Measurements from ENCODE around the gene CLIP1.

Gene CLIP1

GRCh38 chr12:122297494-122297893 is 125.0 kb downstream of the CLIP1 start:
- no peak for TF ChIP-seq RAD21 (IDR thresholded peaks at IDR 0.05; ENCODE audit: low read depth)
- no peak for TF ChIP-seq ZBTB7A (IDR thresholded peaks at IDR 0.05; ENCODE audit: low read depth)
- no peak for TF ChIP-seq USF1 (IDR thresholded peaks at IDR 0.05)
- TF ChIP-seq FOXM1 (IDR thresholded peaks at IDR 0.05; ENCODE audit: borderline replicate concordance, low read depth): no peak
- no peak for TF ChIP-seq EGR1 (IDR thresholded peaks at IDR 0.05)
- no peak for TF ChIP-seq MAX (IDR thresholded peaks at IDR 0.05)
- no peak for TF ChIP-seq EP300 (IDR thresholded peaks at IDR 0.05; ENCODE audit: borderline replicate concordance)
- TF ChIP-seq CREB1 (IDR thresholded peaks at IDR 0.05; ENCODE audit: low read depth): no peak
- no peak for TF ChIP-seq TAF1 (IDR thresholded peaks at IDR 0.05; ENCODE audit: low read depth)
- TF ChIP-seq TEAD4 (IDR thresholded peaks at IDR 0.05): no peak
- no peak for TF ChIP-seq YY1 (IDR thresholded peaks at IDR 0.05; ENCODE audit: low read depth)
- no peak for TF ChIP-seq REST (IDR thresholded peaks at IDR 0.05; ENCODE audit: low read depth)
- no peak for TF ChIP-seq NFIC (IDR thresholded peaks at IDR 0.05)
- no peak for TF ChIP-seq CEBPB (IDR thresholded peaks at IDR 0.05)
- TF ChIP-seq TCF12 (IDR thresholded peaks at IDR 0.05; ENCODE audit: low read depth): no peak

- TF ChIP-seq TCF12 (IDR thresholded peaks at IDR 0.05; ENCODE audit: low read depth) (no peak), EP300 (IDR thresholded peaks at IDR 0.05; ENCODE audit: borderline replicate concordance) (no peak)
Observed at GRCh38 chr12:122295877-122296276, 126.6 kb downstream of the CLIP1 start.

- TF ChIP-seq CREB1 (IDR thresholded peaks at IDR 0.05; ENCODE audit: low read depth) (no peak), YY1 (IDR thresholded peaks at IDR 0.05; ENCODE audit: low read depth) (no peak)
Observed at GRCh38 chr12:122293081-122293480, 129.4 kb downstream of the CLIP1 start.

- TF ChIP-seq RAD21 (IDR thresholded peaks at IDR 0.05; ENCODE audit: low read depth): no peak
- no peak for TF ChIP-seq USF1 (IDR thresholded peaks at IDR 0.05)
- no peak for TF ChIP-seq CEBPB (IDR thresholded peaks at IDR 0.05)
- TF ChIP-seq ZBTB7A (IDR thresholded peaks at IDR 0.05; ENCODE audit: low read depth): no peak
- TF ChIP-seq TAF1 (IDR thresholded peaks at IDR 0.05; ENCODE audit: low read depth): no peak
- no peak for TF ChIP-seq YY1 (IDR thresholded peaks at IDR 0.05; ENCODE audit: low read depth)
- TF ChIP-seq FOXM1 (IDR thresholded peaks at IDR 0.05; ENCODE audit: borderline replicate concordance, low read depth): no peak
- TF ChIP-seq CREB1 (IDR thresholded peaks at IDR 0.05; ENCODE audit: low read depth): no peak
Observed at GRCh38 chr12:122291431-122291830, 131.0 kb downstream of the CLIP1 start.

- TF ChIP-seq REST (IDR thresholded peaks at IDR 0.05; ENCODE audit: low read depth) (no peak), CREB1 (IDR thresholded peaks at IDR 0.05; ENCODE audit: low read depth) (no peak), TAF1 (IDR thresholded peaks at IDR 0.05; ENCODE audit: low read depth) (no peak), RAD21 (IDR thresholded peaks at IDR 0.05; ENCODE audit: low read depth) (no peak), TCF12 (IDR thresholded peaks at IDR 0.05; ENCODE audit: low read depth) (no peak), EP300 (IDR thresholded peaks at IDR 0.05; ENCODE audit: borderline replicate concordance) (no peak), TEAD4 (IDR thresholded peaks at IDR 0.05) (no peak), EGR1 (IDR thresholded peaks at IDR 0.05) (no peak), USF1 (IDR thresholded peaks at IDR 0.05) (no peak), CEBPB (IDR thresholded peaks at IDR 0.05) (no peak), FOXM1 (IDR thresholded peaks at IDR 0.05; ENCODE audit: borderline replicate concordance, low read depth) (no peak), NFIC (IDR thresholded peaks at IDR 0.05) (no peak), YY1 (IDR thresholded peaks at IDR 0.05; ENCODE audit: low read depth) (no peak), MAX (IDR thresholded peaks at IDR 0.05) (no peak), ZBTB7A (IDR thresholded peaks at IDR 0.05; ENCODE audit: low read depth) (no peak)
Observed at GRCh38 chr12:122283680-122284079, 138.8 kb downstream of the CLIP1 start.

- no peak for TF ChIP-seq EP300 (IDR thresholded peaks at IDR 0.05; ENCODE audit: borderline replicate concordance)
- no peak for TF ChIP-seq TAF1 (IDR thresholded peaks at IDR 0.05; ENCODE audit: low read depth)
- no peak for TF ChIP-seq ZBTB7A (IDR thresholded peaks at IDR 0.05; ENCODE audit: low read depth)
- no peak for TF ChIP-seq TCF12 (IDR thresholded peaks at IDR 0.05; ENCODE audit: low read depth)
- no peak for TF ChIP-seq CREB1 (IDR thresholded peaks at IDR 0.05; ENCODE audit: low read depth)
- no peak for TF ChIP-seq USF1 (IDR thresholded peaks at IDR 0.05)
- no peak for TF ChIP-seq EGR1 (IDR thresholded peaks at IDR 0.05)
- TF ChIP-seq RAD21 (IDR thresholded peaks at IDR 0.05; ENCODE audit: low read depth): no peak
- TF ChIP-seq CEBPB (IDR thresholded peaks at IDR 0.05): no peak
- no peak for TF ChIP-seq NFIC (IDR thresholded peaks at IDR 0.05)
- no peak for TF ChIP-seq YY1 (IDR thresholded peaks at IDR 0.05; ENCODE audit: low read depth)
Observed at GRCh38 chr12:122282061-122282460, 140.4 kb downstream of the CLIP1 start.
